Lower lobe of right lung (tissue), 2 donors: Measurements from ENCODE around the gene BGN. TPM values are rescaled to one million over a fixed set of nuclear protein-coding genes. Genes with fewer than 3 reads are reported as not detected.

Source experiments
- ATAC-seq, 2 donors: fragments of 200-7000 bp; cut with Tn5 transposase; one replicate each; pipeline ENCODE4 v1.9.1; 2020 to 2022; ENCODE audit warnings: mild to moderate bottlenecking in 2 of 2, moderate library complexity in 2 of 2
- DNase-seq: peaks from one replicate; pipeline ENCODE4 v3.0.0-alpha.2; 2020
- H3K27ac ChIP-seq: fragments of 200-600 bp; one replicate; pipeline ENCODE4 v1.8.0; 2022
- H3K27me3 ChIP-seq: fragments of 200-600 bp; one replicate; pipeline ENCODE4 v1.8.0; 2022; ENCODE audit warnings: low read depth
- H3K36me3 ChIP-seq: fragments of 200-600 bp; one replicate; pipeline ENCODE4 v1.8.0; 2022; ENCODE audit warnings: mild to moderate bottlenecking
- H3K4me1 ChIP-seq: fragments of 200-600 bp; one replicate; pipeline ENCODE4 v1.8.0; 2022
- H3K4me3 ChIP-seq: fragments of 200-600 bp; one replicate; pipeline ENCODE4 v1.8.0; 2022; ENCODE audit warnings: mild to moderate bottlenecking
- H3K9me3 ChIP-seq: fragments of 200-600 bp; one replicate; pipeline ENCODE4 v1.8.0; 2022
- intact Hi-C: fragments of 100-400 bp; cut with DNase I; formaldehyde crosslinking; loops from one replicate; pipeline ENCODE4 v1.11.0; 2022
- total RNA-seq: library from RNA; stranded (reverse); fragmentation: NEBNext Ultra II Directional; extraction: Animal tissue kit (Norgen Biotek cat#: 25700); gene quantifications from one replicate; pipeline ENCODE4 v1.2.1, GENCODE V29; 2021
- TF ChIP-seq, protein P1 (sequence below): fragments of 200-600 bp; IDR thresholded peaks from one replicate; pipeline ENCODE4 v1.8.0; 2022; ENCODE audit warnings: antibody characterized with exemption, mild to moderate bottlenecking
- donor health status: DM: no; HTN: yes; CAD: no; lungs with severe emphysema.

BGN gene
- total RNA-seq, 1 donor from 2014 or later = 157 TPM

DNA sequence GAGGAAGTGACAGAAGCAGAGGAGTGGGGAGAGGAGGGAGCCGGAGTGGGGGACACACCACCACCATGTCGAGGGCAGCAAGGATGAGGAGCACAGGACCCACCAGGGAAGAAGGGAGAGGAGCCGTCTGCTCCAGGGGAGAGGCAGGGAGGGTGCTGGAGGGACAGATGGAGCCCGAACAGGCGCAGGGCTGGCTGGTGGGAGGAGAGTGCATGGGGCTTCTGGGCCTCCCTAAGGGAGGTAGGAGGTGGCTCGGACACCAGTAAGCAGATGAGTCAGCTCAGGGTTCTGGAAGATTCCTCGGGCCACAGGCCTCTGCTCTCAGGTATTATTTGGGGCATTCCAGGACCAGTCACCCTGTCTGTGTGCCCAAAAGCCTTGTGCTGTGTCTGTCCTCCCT is 52.4 kb downstream of the BGN start:
- no peaks in the 10 kb centered on the region for H3K4me1 ChIP-seq
- no peak overlapping the region for H3K4me3 ChIP-seq
- H3K27ac ChIP-seq = no peak overlapping the region
- H3K9me3 ChIP-seq = no peaks in the 10 kb centered on the region
- no peak for DNase-seq
- no peaks in the 10 kb centered on the region for H3K27me3 ChIP-seq
- TF ChIP-seq, protein P1, sequence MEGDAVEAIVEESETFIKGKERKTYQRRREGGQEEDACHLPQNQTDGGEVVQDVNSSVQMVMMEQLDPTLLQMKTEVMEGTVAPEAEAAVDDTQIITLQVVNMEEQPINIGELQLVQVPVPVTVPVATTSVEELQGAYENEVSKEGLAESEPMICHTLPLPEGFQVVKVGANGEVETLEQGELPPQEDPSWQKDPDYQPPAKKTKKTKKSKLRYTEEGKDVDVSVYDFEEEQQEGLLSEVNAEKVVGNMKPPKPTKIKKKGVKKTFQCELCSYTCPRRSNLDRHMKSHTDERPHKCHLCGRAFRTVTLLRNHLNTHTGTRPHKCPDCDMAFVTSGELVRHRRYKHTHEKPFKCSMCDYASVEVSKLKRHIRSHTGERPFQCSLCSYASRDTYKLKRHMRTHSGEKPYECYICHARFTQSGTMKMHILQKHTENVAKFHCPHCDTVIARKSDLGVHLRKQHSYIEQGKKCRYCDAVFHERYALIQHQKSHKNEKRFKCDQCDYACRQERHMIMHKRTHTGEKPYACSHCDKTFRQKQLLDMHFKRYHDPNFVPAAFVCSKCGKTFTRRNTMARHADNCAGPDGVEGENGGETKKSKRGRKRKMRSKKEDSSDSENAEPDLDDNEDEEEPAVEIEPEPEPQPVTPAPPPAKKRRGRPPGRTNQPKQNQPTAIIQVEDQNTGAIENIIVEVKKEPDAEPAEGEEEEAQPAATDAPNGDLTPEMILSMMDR = no peak
- H3K36me3 ChIP-seq = no peaks in the 10 kb centered on the region
- no peak for ATAC-seq
- intact Hi-C loops = no loop called here

DNA sequence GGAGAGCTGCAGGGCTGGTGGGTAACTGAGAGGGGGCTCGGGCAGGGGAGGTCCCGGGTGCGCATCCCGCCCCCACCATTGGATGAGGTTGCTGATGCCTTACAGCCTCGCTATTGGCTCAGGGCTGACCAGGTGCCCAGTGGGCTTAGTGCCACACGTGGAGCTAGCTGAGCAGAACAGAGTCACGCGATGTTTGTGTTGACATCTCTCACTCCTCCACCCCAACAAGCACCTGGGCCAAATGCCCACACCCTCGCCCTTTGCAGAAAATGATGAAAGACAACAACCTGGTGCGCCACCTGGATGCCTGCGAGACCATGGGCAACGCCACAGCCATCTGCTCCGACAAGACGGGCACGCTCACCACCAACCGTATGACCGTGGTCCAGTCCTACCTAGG is 54.5 kb downstream of the BGN start:
- TF ChIP-seq, protein P1 = no peak
- Histone ChIP-seq H3K4me3 (no peak overlapping the region), H3K27me3 (no peaks in the 10 kb centered on the region), H3K4me1 (no peaks in the 10 kb centered on the region), H3K36me3 (no peaks in the 10 kb centered on the region), H3K27ac (no peak overlapping the region), H3K9me3 (no peaks in the 10 kb centered on the region)
- intact Hi-C loops = no loop called here
- no peak for DNase-seq
- no peak for ATAC-seq

GRCh38 chrX:153549807-153550206 is 55.0 kb downstream of the BGN start:
- DNase-seq (no peak), ATAC-seq (no peak)
- Histone ChIP-seq H3K9me3 (no peaks in the 10 kb centered on the region), H3K27me3 (no peaks in the 10 kb centered on the region), H3K4me1 (no peaks in the 10 kb centered on the region), H3K27ac (no peak overlapping the region), H3K36me3 (no peaks in the 10 kb centered on the region), H3K4me3 (no peak overlapping the region)
- intact Hi-C loops = no loop called here
- TF ChIP-seq, protein P1 = no peak

GRCh38 chrX:153551135-153551534 is 56.4 kb downstream of the BGN start:
- no peak overlapping the region for H3K27ac ChIP-seq
- H3K27me3 ChIP-seq = no peaks in the 10 kb centered on the region
- ATAC-seq = no peak
- no peak overlapping the region for H3K4me3 ChIP-seq
- H3K36me3 ChIP-seq = no peaks in the 10 kb centered on the region
- H3K4me1 ChIP-seq = no peaks in the 10 kb centered on the region
- TF ChIP-seq, protein P1 = no peak
- DNase-seq = no peak
- intact Hi-C loops = no loop called here
- no peaks in the 10 kb centered on the region for H3K9me3 ChIP-seq

DNA sequence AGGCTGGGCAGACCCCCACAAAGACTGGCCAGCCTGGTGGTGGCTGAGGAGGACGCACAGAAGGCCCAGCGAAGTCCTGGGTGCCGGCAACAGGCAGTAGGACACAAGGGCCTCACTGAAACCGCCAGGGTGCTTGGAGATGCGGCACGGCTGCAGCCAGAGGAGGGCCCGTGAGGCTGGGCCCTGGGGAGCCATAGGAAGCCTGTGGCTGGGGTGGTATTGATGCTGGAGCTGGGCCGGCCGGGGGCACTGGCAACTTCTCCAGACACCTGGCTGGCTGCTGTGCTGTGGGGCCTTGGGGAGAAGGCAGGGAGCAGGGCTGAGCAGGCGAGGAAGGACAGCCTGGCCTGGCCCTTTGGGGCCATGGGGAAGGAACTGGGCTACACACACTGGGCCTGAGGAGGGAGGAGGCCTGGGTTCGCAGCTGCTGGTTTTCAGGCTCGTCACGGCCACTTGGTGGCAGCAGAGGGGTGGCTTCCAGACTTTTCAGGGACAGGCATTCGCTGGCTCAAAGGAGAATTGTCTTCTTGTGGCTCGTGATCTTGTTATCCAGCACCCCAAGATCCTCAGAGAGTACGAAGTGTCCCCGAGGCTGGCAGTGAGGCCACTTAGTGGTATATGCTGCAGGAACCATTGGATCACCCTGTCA is 59.9 kb downstream of the BGN start:
- no peaks in the 10 kb centered on the region for H3K36me3 ChIP-seq
- peak; percentile 66 to 76 for ATAC-seq
- TF ChIP-seq, protein P1 = peak; percentile 58
- no peaks in the 10 kb centered on the region for H3K4me1 ChIP-seq
- H3K4me3 ChIP-seq = no peak overlapping the region
- peak; percentile 61 for DNase-seq
- H3K9me3 ChIP-seq = no peaks in the 10 kb centered on the region
- no peak overlapping the region for H3K27ac ChIP-seq
- intact Hi-C loops = no loop called here
- H3K27me3 ChIP-seq = no peaks in the 10 kb centered on the region
